ENCODE results near the gene ANKRD63.

Gene ANKRD63

GRCh38 chr15:40295877-40296560, 13.2 kb upstream of the ANKRD63 start:
- no peak for DNase-seq

- no peak for DNase-seq
Measured at GRCh38 chr15:40295297-40295696, 12.4 kb upstream of the ANKRD63 start.

GRCh38 chr15:40293905-40294895, 11.3 kb upstream of the ANKRD63 start:
- no peak for DNase-seq

DNA sequence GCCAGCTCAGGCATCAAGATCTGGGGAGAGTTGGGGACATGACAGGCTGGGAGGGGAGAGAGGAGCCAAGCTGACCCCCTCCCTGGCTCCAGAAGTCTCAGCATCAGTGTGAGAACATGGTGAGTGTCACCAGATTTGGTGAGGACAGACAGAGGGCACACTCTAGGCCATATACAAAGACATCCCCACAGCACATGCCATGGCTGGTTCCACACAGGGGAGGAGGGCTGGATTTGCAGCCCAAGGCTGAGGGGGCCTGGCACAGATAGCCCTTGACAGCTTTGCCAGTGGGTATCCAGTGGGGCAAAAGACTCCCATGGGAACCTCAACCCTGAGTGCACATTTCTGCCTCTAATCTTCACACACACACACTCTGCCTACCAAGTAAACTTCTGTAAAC, 10.1 kb upstream of the ANKRD63 start:
- DNase-seq, result no peak

DNA sequence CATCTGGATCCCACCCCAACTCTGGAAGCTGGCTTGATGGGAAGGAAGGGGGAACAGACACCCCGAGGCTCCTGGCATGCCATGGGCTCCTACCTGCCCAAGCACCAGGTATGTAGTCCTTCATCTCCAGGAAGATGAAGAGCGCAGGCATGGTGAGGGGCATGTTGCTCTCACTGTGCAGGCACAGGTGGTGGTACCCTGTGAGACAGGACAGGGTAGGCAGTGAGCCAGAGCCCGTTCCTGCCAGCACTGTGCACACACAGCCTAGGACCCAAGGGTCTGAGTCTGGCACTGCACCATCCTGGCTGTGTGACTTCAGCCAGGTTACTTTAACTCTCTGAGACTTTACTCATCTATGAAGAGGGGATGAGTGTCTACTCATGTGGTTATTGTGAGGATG, 9.4 kb upstream of the ANKRD63 start:
- no peak for DNase-seq

DNA sequence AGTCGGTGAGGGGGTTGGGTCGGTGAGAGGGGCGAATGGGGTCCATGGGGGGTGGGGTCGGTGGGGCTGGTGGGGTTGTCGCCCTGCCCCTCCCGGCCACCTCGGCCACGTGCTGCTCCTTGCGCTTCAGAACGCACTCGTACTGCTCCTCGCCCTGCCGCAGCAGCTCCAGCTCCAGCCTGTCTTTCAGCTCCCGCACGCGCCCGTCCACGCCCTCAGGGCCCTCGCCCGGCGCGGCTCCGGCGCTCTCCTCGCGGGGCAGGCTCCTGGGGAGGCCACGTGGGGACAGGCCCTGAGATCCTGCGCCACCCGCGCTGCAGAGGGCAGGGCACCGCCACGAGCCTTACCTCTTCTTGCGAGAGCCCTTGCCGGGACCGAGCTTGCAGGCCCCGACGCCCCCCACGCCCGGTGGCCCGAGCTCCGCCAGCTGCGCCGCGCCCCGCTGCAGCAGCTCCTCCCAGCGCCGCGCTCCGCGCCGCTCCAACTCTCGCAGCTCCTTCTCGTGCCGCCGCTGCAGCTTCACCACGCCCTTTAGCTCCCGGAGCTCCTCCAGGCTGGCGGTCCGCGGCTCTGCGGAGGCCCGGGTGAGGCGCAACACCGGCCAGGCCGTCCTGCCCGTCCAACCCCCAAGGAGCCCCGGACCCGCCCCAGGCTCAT, 8.2 kb upstream of the ANKRD63 start:
- no peak for DNase-seq

- DNase-seq, result no peak
Measured at GRCh38 chr15:40290545-40290917, 7.7 kb upstream of the ANKRD63 start.

- DNase-seq, result no peak
Measured at GRCh38 chr15:40289140-40289775, 6.4 kb upstream of the ANKRD63 start.

DNA sequence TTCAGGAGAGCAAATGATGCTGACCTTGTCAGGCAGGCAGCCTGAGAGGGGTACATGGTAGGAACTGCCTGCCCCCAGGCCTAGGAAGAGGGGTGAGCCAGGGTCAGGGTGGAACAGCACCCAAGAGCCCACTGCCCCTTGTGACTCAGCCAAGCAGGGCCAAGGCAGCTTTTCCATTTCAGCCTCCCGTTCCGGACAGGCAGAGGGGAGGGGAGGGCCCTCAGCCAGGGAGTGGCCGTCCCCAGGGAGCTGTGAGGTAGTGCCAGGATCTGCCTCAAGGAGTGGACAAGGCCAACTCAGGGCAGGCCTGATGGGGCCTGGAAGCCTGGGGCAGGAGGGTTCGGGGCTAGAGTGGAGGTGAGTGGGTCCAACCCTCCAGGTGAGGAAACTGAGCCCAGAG, 5.1 kb upstream of the ANKRD63 start:
- DNase-seq, result no peak

DNA sequence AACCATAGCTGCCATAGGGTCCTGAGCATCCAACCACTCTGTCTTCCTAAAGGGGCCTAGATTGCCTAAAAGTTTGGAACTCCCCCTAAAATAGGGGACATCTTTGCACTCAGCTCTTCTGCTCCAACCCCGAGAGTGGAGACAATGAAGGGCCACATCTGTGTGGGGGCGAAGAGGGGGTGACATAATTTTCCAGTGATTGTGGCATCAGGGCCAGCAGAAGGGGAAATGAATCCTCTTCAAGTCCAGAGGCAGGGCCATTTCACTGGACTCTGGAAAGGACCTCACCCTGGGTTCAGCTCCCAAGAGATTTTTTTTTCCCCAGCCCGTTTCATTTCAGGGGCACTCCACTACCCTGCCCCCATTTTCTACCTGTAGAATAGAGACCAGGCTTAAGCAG, 4.6 kb upstream of the ANKRD63 start:
- DNase-seq, result no peak

DNA sequence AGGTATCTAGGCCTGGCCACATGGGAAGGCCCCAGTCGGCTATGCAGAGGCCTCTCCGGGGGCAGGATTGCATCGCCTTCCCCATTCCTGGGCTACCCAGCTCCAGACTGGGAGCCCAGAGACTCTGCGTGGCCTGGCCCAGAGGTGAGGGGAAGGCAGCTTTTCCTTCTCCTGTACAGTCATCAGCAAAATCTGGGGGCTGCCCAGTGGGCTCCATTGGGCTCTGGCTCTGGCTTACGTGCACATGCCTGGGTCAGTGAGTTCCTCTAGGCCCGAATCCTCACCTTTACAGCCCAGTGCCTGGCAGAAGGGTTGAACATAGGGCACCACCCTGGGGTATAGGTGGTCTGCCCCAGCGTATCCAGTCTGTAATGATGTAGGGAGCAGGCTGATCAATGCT, 3.9 kb upstream of the ANKRD63 start:
- no peak for DNase-seq

DNA sequence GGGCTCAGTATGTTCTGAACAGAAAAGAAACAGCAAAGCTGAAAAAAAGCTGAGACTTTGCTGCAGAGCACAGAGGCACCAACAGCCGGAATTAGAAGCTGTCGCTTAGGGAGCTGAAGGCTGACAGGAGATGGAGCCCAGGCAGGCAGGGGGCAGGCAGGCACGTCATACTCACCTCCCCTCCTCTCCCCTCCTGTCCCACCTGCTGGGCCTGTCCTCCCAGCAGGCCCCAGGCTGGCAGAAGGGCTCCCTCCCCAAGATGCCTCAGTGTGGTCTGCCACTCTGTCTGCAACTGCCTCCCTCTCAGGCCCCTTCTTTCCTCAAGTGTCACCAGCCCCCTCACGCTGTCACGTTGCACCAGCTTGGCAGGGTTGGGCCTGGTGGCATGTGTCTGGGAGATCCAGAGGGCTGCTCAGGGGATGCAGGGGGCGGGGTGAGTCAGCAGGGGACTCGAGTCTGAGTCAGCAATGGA, 3.2 kb upstream of the ANKRD63 start:
- no peak for DNase-seq

GRCh38 chr15:40285554-40286011, 2.7 kb upstream of the ANKRD63 start:
- DNase-seq, result no peak

GRCh38 chr15:40285151-40285550, 2.3 kb upstream of the ANKRD63 start:
- no peak for DNase-seq

DNA sequence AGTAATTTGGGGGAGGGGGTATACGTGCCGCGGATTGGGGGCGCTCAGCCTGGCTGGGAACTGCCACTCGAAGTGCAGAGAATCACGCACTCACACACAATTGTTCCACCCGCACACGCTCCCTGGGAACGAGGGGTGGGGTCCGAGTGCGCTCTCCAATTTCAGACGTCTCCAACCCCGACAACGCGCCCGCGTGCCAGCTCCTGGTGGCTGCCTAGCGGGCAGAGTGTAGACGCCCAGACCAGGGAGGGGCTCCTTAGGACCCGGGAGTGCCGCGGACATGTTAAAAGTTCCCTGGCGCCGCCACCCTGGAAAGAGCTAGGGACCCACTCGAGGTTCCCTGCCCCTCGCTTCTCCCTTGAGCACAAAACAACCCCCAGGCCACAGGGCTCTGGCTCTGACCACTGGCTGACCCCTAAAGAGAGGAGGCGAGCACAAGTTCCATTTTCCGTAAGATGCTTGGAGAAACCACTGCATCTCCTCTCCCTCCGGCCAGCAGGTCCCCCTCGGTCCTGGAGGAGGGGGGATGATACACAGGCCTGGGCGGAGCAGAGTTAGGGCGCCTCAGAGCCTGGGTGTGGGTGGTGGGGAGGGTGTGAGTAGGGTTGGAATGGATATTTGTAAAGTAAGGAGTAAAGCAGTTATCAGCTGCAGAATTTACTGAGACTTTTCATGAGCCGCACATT, 894 bp upstream of the ANKRD63 start:
- DNase-seq, result no peak

- peak; percentile 71 for DNase-seq
Measured at GRCh38 chr15:40282147-40282868, 556 bp downstream of the ANKRD63 start.

- DNase-seq, result no peak
Measured at GRCh38 chr15:40281801-40282146, 1.1 kb downstream of the ANKRD63 start.

GRCh38 chr15:40281057-40281800, 1.6 kb downstream of the ANKRD63 start:
- no peak for DNase-seq

GRCh38 chr15:40280260-40281056, 2.4 kb downstream of the ANKRD63 start:
- no peak for DNase-seq
